Measurements from ENCODE around the gene FREM1.

FREM1 gene

DNA sequence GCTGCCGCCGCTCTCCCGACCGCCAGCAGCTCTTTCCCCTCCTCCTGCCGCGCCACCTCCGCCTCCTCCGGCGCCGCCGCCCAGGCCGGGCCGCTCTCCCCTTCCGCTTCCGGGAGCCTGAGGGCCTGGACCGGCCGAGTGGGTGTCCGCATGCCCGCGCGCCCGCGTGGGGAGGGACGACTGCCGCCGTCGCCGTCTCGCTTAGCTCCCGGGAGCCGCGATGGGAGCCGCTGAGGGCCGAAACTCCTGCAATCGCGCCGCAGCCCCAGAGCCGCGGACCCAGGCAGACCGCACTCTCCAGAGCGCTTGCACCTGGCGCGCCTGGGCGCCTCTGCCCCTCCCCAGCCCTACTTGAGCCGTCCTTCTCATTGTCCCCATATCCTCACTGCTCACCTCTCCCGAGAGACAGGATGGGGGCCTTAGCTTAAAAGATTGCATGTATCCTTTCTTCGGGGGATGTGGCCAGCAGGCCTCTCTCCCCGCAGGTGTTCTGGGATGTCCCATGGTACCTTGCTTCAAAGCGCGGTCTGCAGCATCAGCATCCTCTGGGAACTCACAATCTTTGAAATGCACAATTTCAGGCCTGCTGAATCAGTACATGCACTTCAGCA is 216.9 kb downstream of the FREM1 start, which contains the start of gene ZDHHC21:
ZDHHC21 (minus strand) TSS at position 182 of the 611 bp plus-strand sequence. CDS start 19,092 bp downstream, outside the sequence.
- FAIRE-seq, result no peak

DNA sequence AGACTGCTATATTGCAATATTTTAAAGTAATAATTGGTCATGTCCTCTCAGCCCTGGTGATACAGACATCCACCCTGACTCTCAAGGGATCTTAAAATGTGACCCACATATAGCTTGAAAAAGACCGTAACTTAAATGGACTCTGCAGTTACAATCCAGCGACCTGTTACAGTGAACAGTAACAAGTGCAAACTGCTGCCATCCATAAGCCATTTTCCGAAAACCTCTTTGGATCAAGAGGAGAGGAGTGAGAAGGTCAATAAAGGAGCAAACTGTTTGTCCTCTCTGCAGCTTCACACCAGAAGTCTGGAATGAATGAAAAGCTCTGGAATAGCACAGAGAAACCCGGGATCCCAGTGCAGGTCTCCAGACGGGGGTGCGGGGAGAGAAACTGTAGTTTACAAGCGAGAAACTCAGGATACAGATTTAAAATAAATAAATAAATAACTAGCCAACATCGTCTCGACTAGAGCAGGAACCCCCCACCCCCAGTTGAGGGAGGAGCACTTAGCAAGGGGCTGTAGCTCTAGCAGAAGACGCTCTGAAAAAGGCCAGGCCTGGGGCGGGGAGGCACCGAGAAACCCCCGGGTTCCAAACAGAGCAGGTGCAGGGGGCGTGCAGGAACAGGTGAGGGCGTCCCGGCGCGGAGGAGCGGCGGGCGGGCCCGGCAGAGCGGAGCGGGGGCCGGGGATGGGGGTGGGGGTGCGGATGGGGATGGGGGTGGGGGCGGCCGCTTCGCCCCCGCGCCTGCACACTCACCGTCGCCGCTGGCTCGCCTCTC is 217.6 kb downstream of the FREM1 start:
- no peak for FAIRE-seq

DNA sequence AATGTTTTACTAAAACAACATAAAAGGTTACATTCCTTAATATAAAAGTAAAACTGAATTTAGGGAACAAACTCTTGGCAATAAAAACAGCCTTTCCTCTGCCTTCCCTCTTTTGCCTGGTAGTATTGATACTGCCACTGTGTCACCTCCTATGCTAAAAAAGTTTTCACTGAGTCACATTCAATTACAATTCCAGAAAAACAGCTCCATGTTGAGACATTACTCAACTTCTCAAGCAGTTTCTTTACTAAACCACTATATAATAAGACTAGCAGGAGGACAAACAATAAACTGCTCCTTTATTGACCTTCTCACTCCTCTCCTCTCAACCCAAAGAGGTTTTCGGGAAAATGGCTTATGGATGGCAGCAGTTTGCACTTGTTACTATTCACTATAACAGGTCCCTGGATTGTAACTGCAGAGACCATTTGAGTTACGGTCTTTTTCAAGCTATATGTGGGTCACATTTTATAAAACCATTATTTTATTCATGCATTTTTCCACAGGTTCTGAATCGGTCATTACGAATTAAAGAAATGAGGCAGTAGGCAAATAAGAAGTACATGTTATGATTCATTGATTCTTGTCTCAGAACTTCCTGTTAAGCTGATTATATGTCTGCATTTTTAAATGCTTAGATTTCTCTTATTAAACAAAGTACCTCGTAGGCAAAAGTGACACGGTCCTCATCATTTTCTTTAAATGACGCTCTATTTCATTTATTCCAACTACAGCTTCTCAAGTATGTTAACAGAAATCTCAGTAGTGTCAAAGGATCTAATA is 219.1 kb downstream of the FREM1 start:
- no peak for FAIRE-seq

DNA sequence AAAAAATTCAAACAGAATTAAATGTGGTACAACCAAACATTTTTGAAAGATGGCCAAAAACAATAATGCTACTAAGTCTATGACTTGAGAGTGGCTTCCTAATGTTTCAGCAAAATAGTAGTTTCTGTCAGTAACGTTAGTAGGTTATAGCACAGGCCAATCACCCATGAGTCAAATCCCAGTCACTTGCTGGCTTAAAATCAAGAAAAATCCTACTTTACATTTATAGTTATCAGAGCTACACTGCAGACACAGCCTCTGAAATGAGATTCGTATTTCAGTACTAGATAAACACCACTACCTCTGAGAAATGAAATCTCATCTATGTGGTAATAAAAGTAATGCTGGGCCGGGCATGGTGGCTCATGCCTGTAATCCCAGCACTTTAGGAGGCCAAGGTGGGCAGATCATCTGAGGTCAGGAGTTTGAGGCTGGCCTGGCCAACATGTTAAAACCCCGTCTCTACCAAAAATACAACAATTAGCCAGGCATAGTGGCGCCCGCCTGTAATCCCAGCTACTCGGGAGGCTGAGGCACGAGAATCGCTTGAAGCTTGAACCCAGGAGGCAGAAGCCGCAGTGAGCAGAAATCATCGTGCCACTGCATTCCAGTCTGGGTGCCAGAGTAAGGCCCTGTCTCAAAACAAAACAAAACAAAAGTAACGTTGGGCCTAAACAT is 223.0 kb downstream of the FREM1 start:
- no peak for FAIRE-seq

DNA sequence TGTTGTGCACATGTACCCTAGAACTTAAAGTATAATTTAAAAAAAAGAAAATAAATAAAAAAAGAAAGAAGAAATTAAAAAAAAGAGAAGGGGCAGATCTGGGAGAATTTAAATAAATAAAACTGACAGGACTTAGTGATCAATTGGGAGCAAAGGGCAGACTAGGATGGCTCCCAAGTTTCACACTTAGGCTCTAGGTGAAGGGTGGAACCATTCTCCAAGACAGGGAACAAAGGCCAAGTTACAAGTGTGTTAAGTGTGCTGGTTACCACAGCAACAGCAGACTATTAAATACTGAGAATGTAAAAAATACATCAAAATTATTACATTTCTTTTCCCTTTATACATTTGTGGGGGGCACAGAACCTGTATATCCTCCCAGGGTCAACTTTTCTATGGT is 224.1 kb downstream of the FREM1 start:
- FAIRE-seq, result no peak

Data from islet of Langerhans (tissue), 1 donor.